SJCRH30 (cell line): ENCODE results near the gene EPHA2. TPM values are rescaled to one million over a fixed set of nuclear protein-coding genes. Genes with fewer than 3 reads are reported as not detected.
"Not testable (repeated sequence)": the region's sequence is repeated elsewhere in the genome, so short reads cannot be mapped to it uniquely, and the experiment has no call there.

Experiments used
- DNase-seq, 2 experiments: peaks; one replicate each; pipeline ENCODE4 v3.0.0-alpha.2; 2015 to 2020
- H3K27ac ChIP-seq: fragments of 250-450 bp; sonication (Bioruptor Pico); 2 replicates; pipeline ENCODE4 v1.5.1; 2020; ENCODE audit warnings: mild to moderate bottlenecking, moderate library complexity
- H3K27me3 ChIP-seq: fragments of 250-450 bp; sonication (Bioruptor Pico); 2 replicates; pipeline ENCODE4 v1.5.1; 2020; ENCODE audit warnings: mild to moderate bottlenecking, moderate library complexity
- H3K36me3 ChIP-seq: fragments of 250-450 bp; sonication (Bioruptor Pico); 2 replicates; pipeline ENCODE4 v1.5.1; 2020; ENCODE audit warnings: mild to moderate bottlenecking, moderate library complexity
- H3K4me1 ChIP-seq: fragments of 250-450 bp; sonication (Bioruptor Pico); 2 replicates; pipeline ENCODE4 v1.5.1; 2020; ENCODE audit warnings: mild to moderate bottlenecking, moderate library complexity
- H3K4me3 ChIP-seq: fragments of 250-450 bp; sonication (Bioruptor Pico); 2 replicates; pipeline ENCODE4 v1.5.1; 2020; ENCODE audit warnings: mild to moderate bottlenecking, moderate library complexity
- H3K9me3 ChIP-seq: fragments of 250-450 bp; sonication (Bioruptor Pico); replicated peaks from 2 replicates; pipeline ENCODE4 v1.5.1; 2020; ENCODE audit warnings: mild to moderate bottlenecking, moderate library complexity
- total RNA-seq: library from RNA; depleted of rRNA; stranded (reverse); fragments of >200 nt; shearing (Covaris generic); gene quantifications from 2 replicates; pipeline ENCODE4 v1.2.3, GENCODE V29; 2014; rRNA removed

Gene EPHA2
- total RNA-seq: 55.0 and 57.3 TPM in 2 replicates

- H3K27me3 ChIP-seq: no peaks in the 10 kb centered on the region
- peak within 1 kb of the TSS; percentile 64 for H3K27ac ChIP-seq
- peaks cover 4% of the 10 kb centered on the region; the same call in 1 of the 2 replicates for H3K36me3 ChIP-seq
- H3K4me3 ChIP-seq: peak within 1 kb of the TSS; percentile 90
- H3K9me3 ChIP-seq: no peaks in the 10 kb centered on the region
- H3K4me1 ChIP-seq: peaks cover 53% of the 10 kb centered on the region
- peak; percentile 96 to 97 for DNase-seq
These were observed at the start of gene EPHA2 for GRCh38 chr1:16155537-16156410. EPHA2 (minus strand) TSS chr1:16156069; CDS start chr1:16155932, 137 bp downstream.

GRCh38 chr1:16205334-16205671, 49.4 kb upstream of the EPHA2 start:
- H3K27me3 ChIP-seq: no peaks in the 10 kb centered on the region
- no peak for DNase-seq
- H3K4me3 ChIP-seq: no peak overlapping the region
- no peak overlapping the region for H3K27ac ChIP-seq
- peaks cover 12% of the 10 kb centered on the region for H3K4me1 ChIP-seq
- H3K36me3 ChIP-seq: no peaks in the 10 kb centered on the region
- no peaks in the 10 kb centered on the region for H3K9me3 ChIP-seq

- H3K27me3 ChIP-seq: no peaks in the 10 kb centered on the region
- DNase-seq: peak; percentile 45 to 62
- H3K9me3 ChIP-seq: no peaks in the 10 kb centered on the region
- H3K4me1 ChIP-seq: peaks cover 8% of the 10 kb centered on the region
- H3K4me3 ChIP-seq: no peak overlapping the region
- no peak overlapping the region for H3K27ac ChIP-seq
- H3K36me3 ChIP-seq: no peaks in the 10 kb centered on the region
These were observed 48.9 kb upstream of the EPHA2 start for GRCh38 chr1:16204634-16205333.

- H3K4me1 ChIP-seq: peaks cover 5% of the 10 kb centered on the region; the same call in 1 of the 2 replicates
- no peak overlapping the region for H3K27ac ChIP-seq
- no peak for DNase-seq
- no peaks in the 10 kb centered on the region for H3K9me3 ChIP-seq
- no peaks in the 10 kb centered on the region for H3K27me3 ChIP-seq
- no peak overlapping the region for H3K4me3 ChIP-seq
- no peaks in the 10 kb centered on the region for H3K36me3 ChIP-seq
These were observed 48.3 kb upstream of the EPHA2 start for GRCh38 chr1:16204216-16204615.

GRCh38 chr1:16203550-16203949, 47.7 kb upstream of the EPHA2 start:
- Histone ChIP-seq H3K9me3 (no peaks in the 10 kb centered on the region), H3K4me1 (peaks cover 5% of the 10 kb centered on the region; the same call in 1 of the 2 replicates), H3K27ac (no peak overlapping the region), H3K27me3 (no peaks in the 10 kb centered on the region), H3K4me3 (no peak overlapping the region), H3K36me3 (no peaks in the 10 kb centered on the region)
- no peak for DNase-seq

- no peaks in the 10 kb centered on the region for H3K9me3 ChIP-seq
These were observed 46.7 kb upstream of the EPHA2 start for GRCh38 chr1:16202281-16203210.

GRCh38 chr1:16199700-16200099, 43.8 kb upstream of the EPHA2 start:
- H3K36me3 ChIP-seq: no peaks in the 10 kb centered on the region
- no peaks in the 10 kb centered on the region for H3K27me3 ChIP-seq
- H3K4me3 ChIP-seq: no peak overlapping the region
- DNase-seq: no peak
- H3K9me3 ChIP-seq: no peaks in the 10 kb centered on the region
- H3K4me1 ChIP-seq: no peaks in the 10 kb centered on the region
- no peak overlapping the region for H3K27ac ChIP-seq

More at GRCh38 chr1:16202281-16203210, 46.7 kb upstream of the EPHA2 start:
- no peaks in the 10 kb centered on the region for H3K36me3 ChIP-seq
- no peak overlapping the region for H3K27ac ChIP-seq
- no peak for DNase-seq
- H3K4me1 ChIP-seq: peaks cover 5% of the 10 kb centered on the region; the same call in 1 of the 2 replicates
- H3K4me3 ChIP-seq: no peak overlapping the region
- no peaks in the 10 kb centered on the region for H3K27me3 ChIP-seq

GRCh38 chr1:16199157-16199501, 43.3 kb upstream of the EPHA2 start:
- no peaks in the 10 kb centered on the region for H3K9me3 ChIP-seq
- DNase-seq: no peak
- H3K36me3 ChIP-seq: no peaks in the 10 kb centered on the region
- H3K4me3 ChIP-seq: no peak overlapping the region
- H3K4me1 ChIP-seq: no peaks in the 10 kb centered on the region
- no peaks in the 10 kb centered on the region for H3K27me3 ChIP-seq
- H3K27ac ChIP-seq: no peak overlapping the region

GRCh38 chr1:16198444-16199156, 42.7 kb upstream of the EPHA2 start:
- Histone ChIP-seq H3K4me3 (no peak overlapping the region), H3K27me3 (no peaks in the 10 kb centered on the region), H3K27ac (no peak overlapping the region), H3K4me1 (no peaks in the 10 kb centered on the region), H3K9me3 (no peaks in the 10 kb centered on the region), H3K36me3 (no peaks in the 10 kb centered on the region)
- no peak for DNase-seq

- Histone ChIP-seq H3K4me3 (no peak overlapping the region), H3K27ac (no peak overlapping the region), H3K4me1 (peaks cover 4% of the 10 kb centered on the region; the same call in 1 of the 2 replicates), H3K27me3 (no peaks in the 10 kb centered on the region), H3K9me3 (no peaks in the 10 kb centered on the region), H3K36me3 (no peaks in the 10 kb centered on the region)
- no peak for DNase-seq
These were observed 41.0 kb upstream of the EPHA2 start for GRCh38 chr1:16196874-16197273.

- H3K9me3 ChIP-seq, H3K4me1 ChIP-seq, DNase-seq, H3K27ac ChIP-seq, H3K27me3 ChIP-seq, H3K36me3 ChIP-seq, H3K4me3 ChIP-seq: not testable (repeated sequence)
These were observed 40.3 kb upstream of the EPHA2 start for GRCh38 chr1:16196139-16196538.

GRCh38 chr1:16195518-16195905, 39.6 kb upstream of the EPHA2 start:
- Histone ChIP-seq H3K4me1 (peaks cover 13% of the 10 kb centered on the region), H3K9me3 (no peaks in the 10 kb centered on the region), H3K4me3 (no peak overlapping the region), H3K27ac (no peak overlapping the region), H3K36me3 (no peaks in the 10 kb centered on the region), H3K27me3 (no peaks in the 10 kb centered on the region)
- no peak for DNase-seq

- no peak overlapping the region for H3K4me3 ChIP-seq
- no peaks in the 10 kb centered on the region for H3K36me3 ChIP-seq
- no peaks in the 10 kb centered on the region for H3K27me3 ChIP-seq
- H3K4me1 ChIP-seq: peaks cover 46% of the 10 kb centered on the region
- H3K27ac ChIP-seq: no peak overlapping the region
- DNase-seq: no peak
- H3K9me3 ChIP-seq: no peaks in the 10 kb centered on the region
These were observed 36.2 kb upstream of the EPHA2 start for GRCh38 chr1:16191916-16192546.

GRCh38 chr1:16191309-16191708, 35.4 kb upstream of the EPHA2 start:
- DNase-seq: no peak
- Histone ChIP-seq H3K9me3 (no peaks in the 10 kb centered on the region), H3K4me1 (peaks cover 46% of the 10 kb centered on the region), H3K36me3 (no peaks in the 10 kb centered on the region), H3K27ac (no peak overlapping the region), H3K4me3 (no peak overlapping the region), H3K27me3 (no peaks in the 10 kb centered on the region)
